ENCODE measurements around the gene IDI2.

DNA sequence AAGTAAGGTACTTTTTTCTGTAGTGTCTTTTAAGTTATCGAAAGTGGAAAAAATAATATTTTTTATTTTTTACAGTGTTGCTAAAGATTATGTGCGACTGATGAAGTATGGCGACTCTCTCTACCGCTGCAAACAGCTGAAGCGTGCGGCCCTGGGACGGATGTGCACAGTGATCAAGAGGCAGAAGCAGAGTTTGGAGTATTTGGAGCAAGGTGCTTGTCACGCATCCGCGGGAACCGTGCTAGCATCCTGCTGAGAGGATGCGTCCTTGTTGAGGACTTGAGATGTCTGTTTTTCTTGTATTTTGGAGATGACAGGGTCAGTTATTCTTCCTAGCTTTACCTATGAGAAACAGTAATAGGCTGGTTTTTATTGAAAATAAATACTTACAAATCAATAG, 29.6 kb downstream of the IDI2 start:
- TF ChIP-seq POLR2A (IDR thresholded peaks at IDR 0.05; ENCODE audit: low read depth, low read length): no peak
- no peak for TF ChIP-seq TAF1 (IDR thresholded peaks at IDR 0.05; ENCODE audit: low read depth, low read length)
- 0 out of 2 replicates have a peak, but pooled peaks have one; percentile 5 for TF ChIP-seq POLR2AphosphoS5 (IDR thresholded peaks at IDR 0.05; ENCODE audit: low read depth, low read length)

All from GM12891 (cell line).